ENCODE results near the gene TYRO3.
A peak's percentile ranks its signal among the peaks of the same experiment; 100 is the strongest.

The TYRO3 gene

DNA sequence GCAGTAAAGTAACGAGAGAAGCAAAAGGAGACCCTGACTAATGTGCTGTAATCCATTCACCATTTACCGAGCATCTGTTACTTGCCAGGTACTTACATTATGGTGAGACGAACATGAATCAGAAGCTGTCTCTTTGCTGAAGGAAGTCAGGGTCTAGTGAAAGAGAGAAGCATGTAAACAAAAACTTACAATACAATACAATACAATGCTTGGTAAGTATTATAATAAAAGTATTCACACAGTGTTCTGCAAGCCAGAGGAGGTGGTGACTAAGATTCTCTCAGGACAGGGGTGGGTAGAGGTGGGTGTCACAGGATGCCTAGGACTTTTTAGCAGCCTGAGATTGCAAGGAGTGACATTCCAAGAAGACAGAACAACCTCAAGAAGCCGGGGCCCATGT is 51.0 kb downstream of the TYRO3 start:
- DNase-seq, result no peak

DNA sequence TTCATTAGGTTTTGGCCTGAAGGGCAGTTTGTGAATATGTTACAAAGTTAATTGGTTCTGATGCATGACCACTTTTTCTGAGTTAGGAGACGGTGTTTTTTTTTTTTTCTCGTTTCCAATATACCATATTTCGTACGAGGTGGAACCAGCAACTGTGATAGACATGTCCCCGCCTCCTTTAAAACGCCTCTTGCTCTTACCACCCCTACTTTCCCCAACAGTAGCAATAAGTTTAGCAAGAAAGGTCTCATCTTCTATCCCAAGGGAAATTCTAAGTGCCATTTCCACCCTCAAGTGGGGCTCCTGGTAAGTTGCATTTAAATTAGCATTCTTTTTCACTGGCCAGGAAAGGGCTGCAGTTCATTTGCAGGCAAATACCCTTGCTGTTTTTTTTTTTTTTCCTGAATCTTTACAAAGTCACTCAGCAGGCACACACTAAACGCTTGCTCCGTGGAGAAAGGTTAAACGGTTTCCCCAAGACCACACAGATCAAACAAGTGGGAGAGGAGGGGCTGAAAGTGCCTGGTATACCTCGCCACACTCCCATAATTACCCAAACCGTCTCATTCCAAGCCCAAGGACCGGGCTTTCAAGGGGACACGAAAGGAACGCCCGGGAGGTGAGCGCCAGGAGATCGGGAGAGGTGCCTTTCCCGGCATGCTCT is 61.7 kb downstream of the TYRO3 start:
- DNase-seq, result peak; percentile 26

DNA sequence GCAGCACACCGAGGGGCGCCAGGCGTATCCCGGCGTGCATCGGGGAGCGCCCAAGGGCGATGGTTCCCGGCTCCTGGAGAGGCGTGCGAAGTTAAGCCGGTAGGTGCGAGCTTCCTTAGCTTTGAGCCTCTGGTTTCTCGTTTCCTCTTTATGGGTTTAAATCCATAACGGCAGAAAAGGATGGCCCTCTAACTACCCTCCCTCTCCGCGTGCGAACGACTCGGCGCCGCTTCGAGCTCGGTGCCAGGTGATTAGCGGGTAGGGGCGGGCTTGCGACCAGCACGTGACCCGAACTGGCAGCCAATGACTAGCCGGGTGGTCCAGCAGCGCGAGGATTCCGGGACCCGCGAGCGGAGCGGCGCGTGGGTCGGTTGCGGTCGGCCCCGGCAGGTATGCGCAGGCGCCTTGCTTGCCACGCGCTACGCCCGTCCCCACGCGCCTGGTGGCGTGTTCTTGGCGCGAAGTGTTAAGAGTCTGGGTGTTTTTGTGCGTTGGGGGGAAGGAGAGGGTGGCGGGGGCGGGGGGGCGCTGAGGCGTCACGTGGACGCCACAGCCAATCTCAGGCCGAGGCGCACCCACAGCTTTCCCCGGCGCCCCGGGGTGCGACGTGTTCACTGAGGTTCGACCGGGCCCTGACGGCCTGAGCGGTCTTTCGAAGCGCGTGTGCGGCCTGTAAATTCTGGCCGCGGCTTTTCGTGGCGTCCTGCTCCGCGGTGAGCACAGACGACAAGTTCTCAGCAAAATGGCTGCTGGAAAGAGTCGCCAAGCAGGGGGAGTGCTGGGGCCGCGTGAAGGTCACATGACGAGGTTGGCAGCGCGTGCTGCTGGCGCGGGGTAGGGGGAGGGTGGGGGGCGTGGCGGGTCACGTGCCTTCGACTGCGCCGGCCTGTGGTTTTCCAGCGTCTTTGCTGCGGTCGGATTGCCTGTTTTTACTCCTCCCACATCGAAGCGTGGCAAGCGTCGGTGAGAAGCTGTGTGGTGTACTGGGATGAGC is 62.5 kb downstream of the TYRO3 start:
- peak; percentile 87 for DNase-seq

DNA sequence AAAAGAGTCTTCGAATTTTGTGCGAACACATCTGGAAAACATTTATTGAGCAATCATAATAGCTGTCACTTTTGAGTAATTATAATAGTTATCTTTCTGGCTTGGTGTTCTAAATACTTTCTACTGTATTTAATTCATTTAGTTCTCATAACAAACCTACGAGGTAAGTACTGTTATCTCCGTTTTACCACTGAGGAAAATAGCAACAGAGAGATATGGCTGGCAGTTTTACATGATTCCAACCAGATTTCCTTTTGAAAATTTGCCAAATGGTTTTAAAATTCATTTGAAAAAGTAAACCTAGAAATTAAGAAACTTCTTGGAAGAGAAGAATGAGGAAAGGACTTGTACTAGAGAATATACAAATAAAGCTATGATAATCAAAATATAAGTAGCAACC is 63.9 kb downstream of the TYRO3 start:
- no peak for DNase-seq

DNA sequence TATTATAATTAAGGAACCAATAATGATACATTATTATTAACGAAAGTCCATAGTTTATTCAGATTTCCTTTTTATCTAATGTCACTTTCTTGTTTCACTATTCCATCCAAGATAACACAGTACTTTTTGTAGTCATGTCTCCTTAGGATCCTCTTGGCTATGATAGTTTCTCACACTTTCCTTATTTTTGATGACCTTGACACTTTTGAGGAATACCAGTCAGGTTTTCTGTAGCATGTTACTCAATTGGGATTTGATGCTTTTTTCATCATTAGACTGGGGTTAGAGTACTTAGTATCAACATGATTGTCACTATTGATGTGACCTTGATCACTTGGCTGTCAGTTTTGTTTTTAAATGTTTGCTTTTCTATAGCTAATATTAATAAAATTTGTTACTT is 68.2 kb downstream of the TYRO3 start:
- no peak for DNase-seq

DNA sequence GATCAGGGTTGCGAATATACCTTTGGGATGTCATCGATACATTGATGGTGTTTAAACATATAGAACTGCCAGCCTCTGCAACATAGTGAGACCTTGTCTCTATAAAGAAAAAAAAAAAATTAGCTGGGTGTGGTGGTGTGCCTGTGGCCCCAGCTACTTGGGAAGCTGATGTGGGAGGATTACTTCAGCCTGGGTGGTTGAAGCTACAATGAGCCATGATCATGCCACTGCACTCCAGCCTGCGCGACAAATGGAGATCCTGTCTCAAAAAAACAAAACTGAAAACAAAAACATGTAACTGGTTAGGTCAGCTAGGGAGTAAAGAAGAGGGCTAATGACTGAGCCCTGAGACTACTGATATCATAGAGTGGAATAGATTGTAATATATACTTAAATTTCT is 70.5 kb downstream of the TYRO3 start:
- DNase-seq, result no peak

DNA sequence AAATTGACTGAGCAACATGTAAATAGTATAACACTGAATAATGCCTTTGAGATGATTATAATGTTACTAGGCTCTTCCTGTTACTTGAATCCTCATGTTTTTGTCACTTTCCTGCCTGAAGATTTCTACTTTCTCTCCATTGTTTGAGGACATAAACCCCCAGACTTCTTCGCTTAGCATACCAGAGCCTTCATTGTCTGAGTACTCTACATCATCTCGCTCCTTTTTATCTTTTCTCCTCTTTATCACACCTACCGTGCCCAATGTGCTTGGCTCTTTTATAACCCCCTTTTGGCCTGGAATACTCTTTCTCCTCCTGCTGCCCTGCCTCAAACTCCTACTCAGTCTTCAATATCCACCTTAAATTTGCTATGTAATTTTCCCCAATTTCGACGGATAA is 70.9 kb downstream of the TYRO3 start:
- no peak for DNase-seq

DNA sequence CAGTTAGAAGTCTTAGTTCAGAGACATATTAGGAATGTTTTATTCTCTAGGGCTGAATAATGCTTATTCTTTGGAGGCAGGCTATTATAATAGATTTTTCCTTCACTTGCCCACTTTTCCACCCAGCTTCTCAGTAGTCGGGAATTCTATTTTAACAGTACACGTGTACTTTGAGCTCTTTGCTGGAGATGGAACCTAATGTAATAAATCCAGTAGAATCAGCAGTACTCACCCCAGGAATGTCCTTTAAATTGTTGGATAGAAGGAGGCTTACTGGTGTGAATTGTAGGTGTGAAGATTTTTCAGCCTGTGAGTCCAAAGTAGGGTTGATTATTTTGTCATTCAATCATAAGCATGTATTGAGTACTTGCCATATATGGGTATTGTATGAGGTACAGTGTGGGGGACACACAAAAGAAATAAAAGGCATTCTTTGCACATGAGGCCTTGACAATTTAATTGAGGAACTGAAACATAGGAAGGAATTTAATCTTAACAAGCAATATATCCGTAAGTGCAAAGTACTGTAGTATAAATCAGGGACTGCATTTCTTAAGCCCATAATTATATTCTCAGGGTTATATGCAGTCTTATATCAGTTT is 71.7 kb downstream of the TYRO3 start:
- no peak for DNase-seq

DNA sequence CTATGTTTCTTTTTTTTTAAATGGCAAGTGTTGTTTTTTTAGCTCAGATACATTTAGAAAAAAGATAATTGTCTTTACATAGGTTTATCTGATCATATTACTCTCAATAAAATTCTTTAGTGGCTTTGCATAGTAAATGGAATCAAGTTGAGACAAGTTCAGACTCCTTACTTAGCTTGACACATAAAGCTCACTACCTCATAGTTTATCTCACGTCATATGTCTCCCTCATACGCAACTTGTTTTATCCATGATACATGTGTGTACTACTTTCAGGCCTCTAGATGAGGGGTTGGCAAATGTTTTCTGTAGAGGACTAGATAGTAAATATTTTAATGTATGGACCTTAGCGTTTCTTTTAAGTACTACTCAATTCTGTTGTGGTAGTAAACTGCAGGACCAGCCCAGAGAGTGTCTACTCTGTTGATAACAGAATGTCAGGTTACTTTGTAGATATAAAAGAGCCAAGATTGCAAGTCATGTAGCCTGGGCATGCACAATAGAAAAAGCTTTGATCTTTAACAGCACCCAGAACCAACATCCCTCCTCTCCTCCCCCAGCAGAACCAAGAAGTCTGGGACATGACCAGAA is 73.0 kb downstream of the TYRO3 start:
- no peak for DNase-seq
